ENCODE data around the gene ACTL7A.

GRCh38 chr9:108874058-108874788, 12.2 kb downstream of the ACTL7A start:
- no peak for TF ChIP-seq POLR2A (IDR thresholded peaks at IDR 0.05)
- no peak for TF ChIP-seq CTCF (IDR thresholded peaks at IDR 0.05)
- TF ChIP-seq POLR2AphosphoS5 (IDR thresholded peaks at IDR 0.05), result no peak
